ENCODE results near the gene RETREG3. TPM values are rescaled to one million over a fixed set of nuclear protein-coding genes. Genes with fewer than 3 reads are reported as not detected.

Gene RETREG3
- total and polyA plus RNA-seq, 2 of the 13 experiments (the other 11 are each of a cell fraction or from before 2014, with no cell fraction given): 47.0 to 55.8 TPM

GRCh38 chr17:42535155-42536047 lies 73.8 kb downstream of the RETREG3 start (continued):
- TF ChIP-seq PREB (CRISPR knock-in tag; IDR thresholded peaks at IDR 0.05): no peak
- TF ChIP-seq ZNF451 (CRISPR knock-in tag; IDR thresholded peaks at IDR 0.05): no peak
- TF ChIP-seq STAG1 (CRISPR knock-in tag; IDR thresholded peaks at IDR 0.05): no peak
- no peak for TF ChIP-seq ATF5 (CRISPR knock-in tag; IDR thresholded peaks at IDR 0.05; ENCODE audit: low read depth)
- TF ChIP-seq ZNF331 (CRISPR knock-in tag; IDR thresholded peaks at IDR 0.05): no peak
- no peak for TF ChIP-seq ZBTB42 (CRISPR knock-in tag; IDR thresholded peaks at IDR 0.05)
- no peak for TF ChIP-seq MAZ (IDR thresholded peaks at IDR 0.05; ENCODE audit: borderline replicate concordance, low read depth, low read length)
- no peak; the same call in 1 of the 2 replicates for TF ChIP-seq MAZ (CRISPR knock-in tag; IDR thresholded peaks at IDR 0.05; ENCODE audit: low read depth)
- no peak for TF ChIP-seq FUBP1 (CRISPR knock-in tag; IDR thresholded peaks at IDR 0.05; ENCODE audit: borderline replicate concordance)
- TF ChIP-seq GLI4 (CRISPR knock-in tag; IDR thresholded peaks at IDR 0.05; ENCODE audit: borderline replicate concordance): no peak
- peak; percentile 77 for TF ChIP-seq DNMT3B (CRISPR knock-in tag; conservative IDR thresholded peaks at IDR 0.05)
- TF ChIP-seq ZNF33A (CRISPR knock-in tag; IDR thresholded peaks at IDR 0.05; ENCODE audit: borderline replicate concordance): peak; percentile 94; the same call in 1 of the 2 replicates
- no peak for TF ChIP-seq SRSF9 (IDR thresholded peaks at IDR 0.05; ENCODE audit: borderline replicate concordance, insufficient read depth, low read depth, low read length, poor library complexity, severe bottlenecking)
- TF ChIP-seq ZNF841 (CRISPR knock-in tag; IDR thresholded peaks at IDR 0.05; ENCODE audit: borderline replicate concordance): no peak
- no peak for TF ChIP-seq JUN (CRISPR knock-in tag; IDR thresholded peaks at IDR 0.05)
- no peak for TF ChIP-seq ZNF558 (CRISPR knock-in tag; IDR thresholded peaks at IDR 0.05; ENCODE audit: borderline replicate concordance)
- no peak for TF ChIP-seq HDAC2 (CRISPR knock-in tag; IDR thresholded peaks at IDR 0.05)
- no peak for TF ChIP-seq PLSCR1 (CRISPR knock-in tag; IDR thresholded peaks at IDR 0.05; ENCODE audit: borderline replicate concordance)
- TF ChIP-seq TOE1 (CRISPR knock-in tag; IDR thresholded peaks at IDR 0.05): no peak
- TF ChIP-seq ZEB1 (IDR thresholded peaks at IDR 0.05; ENCODE audit: insufficient replicate concordance, low read depth): peak; percentile 80
- no peak; the same call in 1 of the 2 replicates for TF ChIP-seq POLR2AphosphoS5 (IDR thresholded peaks at IDR 0.05; ENCODE audit: low read depth, low read length)
- no peak for TF ChIP-seq CENPT (CRISPR knock-in tag; IDR thresholded peaks at IDR 0.05; ENCODE audit: low read depth)
- TF ChIP-seq HIVEP1 (CRISPR knock-in tag; IDR thresholded peaks at IDR 0.05): no peak
- TF ChIP-seq NKX3-1 (CRISPR knock-in tag; IDR thresholded peaks at IDR 0.05): no peak
- no peak for TF ChIP-seq ZSCAN30 (CRISPR knock-in tag; IDR thresholded peaks at IDR 0.05)
- no peak for TF ChIP-seq SP5 (CRISPR knock-in tag; IDR thresholded peaks at IDR 0.05; ENCODE audit: borderline replicate concordance, low read depth)
- TF ChIP-seq HMGA1 (CRISPR knock-in tag; conservative IDR thresholded peaks at IDR 0.05): no peak

All from HepG2 (cell line).